DND-41 (cell line): ENCODE results near the gene PDGFRB.

ENCODE experiments used
- EZH2 ChIP-seq: IDR thresholded peaks from 3 replicates; pipeline ENCODE4 v1.6.1; 2012; ENCODE audit warnings: borderline replicate concordance, low read depth, mild to moderate bottlenecking, moderate library complexity, low read length, inconsistent platforms; ENCODE audit not compliant: severe bottlenecking
- TF ChIP-seq, protein P1 (sequence below): IDR thresholded peaks from 2 replicates; pipeline ENCODE4 v1.5.1; 2012; ENCODE audit warnings: borderline replicate concordance, low read length, moderate library complexity, mild to moderate bottlenecking; ENCODE audit not compliant: poor library complexity, severe bottlenecking; ENCODE audit errors: extremely low read depth

DNA sequence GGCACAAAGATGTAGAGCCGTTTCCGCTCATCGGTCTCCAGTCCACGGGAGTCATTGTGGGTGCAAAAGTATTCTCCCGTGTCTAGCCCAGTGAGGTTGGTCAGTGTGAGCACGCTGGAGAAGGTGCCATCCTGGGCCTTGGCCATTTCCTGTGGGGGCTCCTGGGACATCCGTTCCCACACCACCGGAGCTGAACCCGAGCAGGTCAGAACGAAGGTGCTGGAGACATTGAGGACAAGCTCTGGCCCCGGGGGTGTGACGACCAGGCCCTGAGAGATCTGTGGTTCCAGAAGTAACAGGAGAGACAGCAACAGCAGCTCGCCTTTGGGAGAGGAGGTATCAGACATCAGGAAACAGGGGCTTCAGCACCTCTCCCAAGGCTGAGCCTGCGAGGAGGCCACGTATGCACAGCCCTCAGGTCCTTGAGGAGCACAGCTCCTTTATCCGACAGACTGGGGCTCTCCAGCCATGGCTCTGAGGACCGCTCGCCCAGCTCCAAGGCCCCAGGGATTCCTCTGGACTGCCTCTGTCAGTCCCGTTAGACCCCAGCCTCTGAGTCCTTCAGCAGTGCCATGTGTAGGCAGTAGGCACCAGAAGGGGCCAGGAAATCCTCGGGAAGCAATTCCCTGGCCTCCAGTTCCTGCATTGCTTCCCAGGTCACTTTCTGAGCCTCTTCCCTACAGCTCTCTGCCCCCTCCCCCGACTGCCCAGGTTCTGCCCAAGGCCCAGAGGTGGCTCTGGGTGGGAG, 19.9 kb downstream of the PDGFRB start:
- TF ChIP-seq EZH2, result no peak
- TF ChIP-seq, protein P1, sequence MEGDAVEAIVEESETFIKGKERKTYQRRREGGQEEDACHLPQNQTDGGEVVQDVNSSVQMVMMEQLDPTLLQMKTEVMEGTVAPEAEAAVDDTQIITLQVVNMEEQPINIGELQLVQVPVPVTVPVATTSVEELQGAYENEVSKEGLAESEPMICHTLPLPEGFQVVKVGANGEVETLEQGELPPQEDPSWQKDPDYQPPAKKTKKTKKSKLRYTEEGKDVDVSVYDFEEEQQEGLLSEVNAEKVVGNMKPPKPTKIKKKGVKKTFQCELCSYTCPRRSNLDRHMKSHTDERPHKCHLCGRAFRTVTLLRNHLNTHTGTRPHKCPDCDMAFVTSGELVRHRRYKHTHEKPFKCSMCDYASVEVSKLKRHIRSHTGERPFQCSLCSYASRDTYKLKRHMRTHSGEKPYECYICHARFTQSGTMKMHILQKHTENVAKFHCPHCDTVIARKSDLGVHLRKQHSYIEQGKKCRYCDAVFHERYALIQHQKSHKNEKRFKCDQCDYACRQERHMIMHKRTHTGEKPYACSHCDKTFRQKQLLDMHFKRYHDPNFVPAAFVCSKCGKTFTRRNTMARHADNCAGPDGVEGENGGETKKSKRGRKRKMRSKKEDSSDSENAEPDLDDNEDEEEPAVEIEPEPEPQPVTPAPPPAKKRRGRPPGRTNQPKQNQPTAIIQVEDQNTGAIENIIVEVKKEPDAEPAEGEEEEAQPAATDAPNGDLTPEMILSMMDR, result no peak
